Fibroblast of lung (primary cell): Measurements from ENCODE around the gene FOXL3.

Source experiments
- EZH2 ChIP-seq: IDR thresholded peaks from 2 replicates; pipeline ENCODE4 v1.5.1; 2012; ENCODE audit warnings: low read length, control low read depth, mild to moderate bottlenecking; ENCODE audit errors: missing control alignments
- TF ChIP-seq, protein P1 (sequence below), 2 donors: IDR thresholded peaks in 1 of 2; conservative IDR thresholded peaks in 1 of 2; 1 replicate in 1 of 2; 2 replicates in 1 of 2; pipeline ENCODE4 v1.5.1; 2011 to 2012; ENCODE audit warnings: low read length in 2 of 2, control low read depth in 1 of 2, inconsistent platforms in 1 of 2, low read depth in 1 of 2, mild to moderate bottlenecking in 1 of 2

DNA sequence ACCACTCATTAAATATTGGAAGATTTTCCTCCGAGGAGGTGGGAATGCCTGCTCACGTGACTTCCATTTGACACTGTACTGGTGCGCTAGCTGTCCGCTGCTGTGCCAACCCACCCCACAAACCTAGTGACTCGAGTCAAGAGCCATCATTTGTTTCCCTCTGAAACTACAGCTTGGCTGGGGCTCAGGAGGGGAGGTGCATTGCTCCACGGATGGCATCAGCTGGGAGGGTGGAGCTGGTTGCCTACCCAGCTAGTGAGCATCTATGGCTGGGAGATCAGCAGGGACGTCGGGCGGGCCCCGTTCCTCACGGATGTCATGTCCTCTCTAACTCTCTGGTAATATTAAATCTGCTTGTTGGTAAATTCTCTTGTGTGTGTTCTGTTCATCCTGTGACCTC is 9.5 kb upstream of the FOXL3 start:
- TF ChIP-seq, protein P1, sequence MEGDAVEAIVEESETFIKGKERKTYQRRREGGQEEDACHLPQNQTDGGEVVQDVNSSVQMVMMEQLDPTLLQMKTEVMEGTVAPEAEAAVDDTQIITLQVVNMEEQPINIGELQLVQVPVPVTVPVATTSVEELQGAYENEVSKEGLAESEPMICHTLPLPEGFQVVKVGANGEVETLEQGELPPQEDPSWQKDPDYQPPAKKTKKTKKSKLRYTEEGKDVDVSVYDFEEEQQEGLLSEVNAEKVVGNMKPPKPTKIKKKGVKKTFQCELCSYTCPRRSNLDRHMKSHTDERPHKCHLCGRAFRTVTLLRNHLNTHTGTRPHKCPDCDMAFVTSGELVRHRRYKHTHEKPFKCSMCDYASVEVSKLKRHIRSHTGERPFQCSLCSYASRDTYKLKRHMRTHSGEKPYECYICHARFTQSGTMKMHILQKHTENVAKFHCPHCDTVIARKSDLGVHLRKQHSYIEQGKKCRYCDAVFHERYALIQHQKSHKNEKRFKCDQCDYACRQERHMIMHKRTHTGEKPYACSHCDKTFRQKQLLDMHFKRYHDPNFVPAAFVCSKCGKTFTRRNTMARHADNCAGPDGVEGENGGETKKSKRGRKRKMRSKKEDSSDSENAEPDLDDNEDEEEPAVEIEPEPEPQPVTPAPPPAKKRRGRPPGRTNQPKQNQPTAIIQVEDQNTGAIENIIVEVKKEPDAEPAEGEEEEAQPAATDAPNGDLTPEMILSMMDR (conservative IDR thresholded peaks at IDR 0.05 in 1 of 2, IDR thresholded peaks at IDR 0.05 in 1 of 2; ENCODE audit: low read depth in 1 of 2, low read length in 2 of 2): no peak
- no peak for TF ChIP-seq EZH2
